ENCODE results near the gene ZBP1. TPM values are rescaled to one million over a fixed set of nuclear protein-coding genes. Genes with fewer than 3 reads are reported as not detected.

Gene ZBP1
- total RNA-seq, 1 experiment from 2014 or later = 2.9 TPM

DNA sequence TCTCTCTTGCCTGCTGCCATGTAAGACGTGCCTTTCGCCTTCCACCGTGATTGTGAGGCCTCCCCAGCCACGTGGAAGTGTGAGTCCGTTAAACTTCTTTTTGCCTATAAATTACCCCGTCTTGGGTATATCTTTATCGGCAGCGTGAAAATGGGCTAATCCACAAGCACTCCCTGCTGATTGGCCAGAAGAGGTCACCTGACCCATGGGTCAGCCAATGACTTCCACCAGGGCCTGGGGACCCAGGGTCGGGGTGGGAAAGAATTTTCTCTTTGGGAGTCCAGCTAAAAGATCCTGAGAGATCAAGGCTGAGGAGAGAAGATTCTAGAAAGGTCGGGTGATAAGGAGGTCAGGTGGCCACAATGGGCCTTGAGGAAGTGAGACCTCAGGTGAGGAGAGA lies 17.1 kb downstream of the ZBP1 start:
- no TSS peak for BruUV-seq (replicated peaks)
- Mint-ChIP-seq H3K4me3 (ENCODE audit: low read depth, unreplicated experiment) (no peak overlapping the region), H3K4me1 (ENCODE audit: low read depth, unreplicated experiment) (peaks cover 14% of the 10 kb centered on the region), H3K9me3 (ENCODE audit: low read depth, unreplicated experiment) (no peaks in the 10 kb centered on the region), H3K27me3 (ENCODE audit: unreplicated experiment) (peaks cover 28% of the 10 kb centered on the region), H3K36me3 (ENCODE audit: insufficient read depth, unreplicated experiment) (no peaks in the 10 kb centered on the region), H3K27ac (ENCODE audit: unreplicated experiment) (no peak overlapping the region)
- no peak for DNase-seq
- CTCF ChIA-PET = interaction anchor here (0.5 to 1.7 kb wide), 2 partner anchors 9 to 19 kb away, joined by 3 read pairs; no protein-coding TSS in a partner anchor
- intact Hi-C loops (cut with micrococcal nuclease; ENCODE audit: unreplicated experiment) = no loop called here
- no peak for TF ChIP-seq CTCF (IDR thresholded peaks at IDR 0.05; ENCODE audit: unreplicated experiment)

DNA sequence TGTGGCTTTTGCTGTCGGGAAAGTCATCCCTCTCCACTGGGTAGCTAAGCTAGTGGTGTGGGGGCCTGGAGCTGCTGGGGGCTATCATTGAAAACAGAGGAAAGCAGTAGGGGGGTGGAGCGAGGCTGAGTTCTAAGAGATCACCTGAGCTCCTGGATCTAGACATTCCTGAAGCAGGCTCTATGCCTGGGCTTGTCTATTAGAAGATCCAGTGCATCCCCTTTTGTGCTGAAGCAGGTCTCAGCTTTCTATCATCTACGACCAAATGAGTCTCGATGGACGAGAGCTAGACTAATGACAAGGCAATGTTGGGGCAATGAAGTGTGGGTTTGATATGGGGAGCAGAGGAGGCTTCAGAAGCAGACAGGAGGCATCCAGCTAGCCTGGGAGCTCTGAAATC lies 18.5 kb downstream of the ZBP1 start:
- DNase-seq = no peak
- Mint-ChIP-seq H3K9me3 (ENCODE audit: low read depth, unreplicated experiment) (no peaks in the 10 kb centered on the region), H3K27me3 (ENCODE audit: unreplicated experiment) (peaks cover 15% of the 10 kb centered on the region), H3K4me1 (ENCODE audit: low read depth, unreplicated experiment) (peaks cover 14% of the 10 kb centered on the region), H3K27ac (ENCODE audit: unreplicated experiment) (no peak overlapping the region), H3K4me3 (ENCODE audit: low read depth, unreplicated experiment) (no peak overlapping the region), H3K36me3 (ENCODE audit: insufficient read depth, unreplicated experiment) (no peaks in the 10 kb centered on the region)
- CTCF ChIA-PET = interaction anchor here (0.9 to 1.9 kb wide), 4 partner anchors 10 to 606 kb away, joined by 3 to 5 read pairs (median 4); no protein-coding TSS in a partner anchor
- no peak for TF ChIP-seq CTCF (IDR thresholded peaks at IDR 0.05; ENCODE audit: unreplicated experiment)
- intact Hi-C loops (cut with micrococcal nuclease; ENCODE audit: unreplicated experiment) = no loop called here
- no TSS peak for BruUV-seq (replicated peaks)

- H3K4me1 Mint-ChIP-seq (ENCODE audit: low read depth, unreplicated experiment) = peaks cover 14% of the 10 kb centered on the region
- no peak overlapping the region for H3K27ac Mint-ChIP-seq (ENCODE audit: unreplicated experiment)
- no peak for TF ChIP-seq CTCF (IDR thresholded peaks at IDR 0.05; ENCODE audit: unreplicated experiment)
- intact Hi-C loops (cut with micrococcal nuclease; ENCODE audit: unreplicated experiment) = no loop called here
- no peak overlapping the region for H3K4me3 Mint-ChIP-seq (ENCODE audit: low read depth, unreplicated experiment)
- BruUV-seq (replicated peaks) = no TSS peak
- no peaks in the 10 kb centered on the region for H3K9me3 Mint-ChIP-seq (ENCODE audit: low read depth, unreplicated experiment)
- no peaks in the 10 kb centered on the region for H3K36me3 Mint-ChIP-seq (ENCODE audit: insufficient read depth, unreplicated experiment)
- H3K27me3 Mint-ChIP-seq (ENCODE audit: unreplicated experiment) = peaks cover 9% of the 10 kb centered on the region
- DNase-seq = no peak
- CTCF ChIA-PET = interaction anchor here (0.9 to 1.9 kb wide), 4 partner anchors 11 to 606 kb away, joined by 3 to 5 read pairs (median 4); no protein-coding TSS in a partner anchor
These were observed 19.0 kb downstream of the ZBP1 start for GRCh38 chr20:57601211-57601570.

GRCh38 chr20:57600320-57601210 lies 19.7 kb downstream of the ZBP1 start:
- BruUV-seq (replicated peaks) = no TSS peak
- H3K4me3 Mint-ChIP-seq (ENCODE audit: low read depth, unreplicated experiment) = no peak overlapping the region
- DNase-seq = no peak
- intact Hi-C loops (cut with micrococcal nuclease; ENCODE audit: unreplicated experiment) = no loop called here
- H3K36me3 Mint-ChIP-seq (ENCODE audit: insufficient read depth, unreplicated experiment) = no peaks in the 10 kb centered on the region
- H3K27me3 Mint-ChIP-seq (ENCODE audit: unreplicated experiment) = peaks cover 3% of the 10 kb centered on the region
- no peaks in the 10 kb centered on the region for H3K9me3 Mint-ChIP-seq (ENCODE audit: low read depth, unreplicated experiment)
- no peak for TF ChIP-seq CTCF (IDR thresholded peaks at IDR 0.05; ENCODE audit: unreplicated experiment)
- H3K27ac Mint-ChIP-seq (ENCODE audit: unreplicated experiment) = no peak overlapping the region
- peaks cover 14% of the 10 kb centered on the region for H3K4me1 Mint-ChIP-seq (ENCODE audit: low read depth, unreplicated experiment)
- CTCF ChIA-PET = interaction anchor here (0.6 to 1.9 kb wide), 6 partner anchors 11 to 99 kb away, joined by 3 to 5 read pairs (median 4); partner anchors contain the start of gene ZBP1

Measured in Calu3 (cell line).